ENCODE measurements around the gene FAM13A.

Gene FAM13A

DNA sequence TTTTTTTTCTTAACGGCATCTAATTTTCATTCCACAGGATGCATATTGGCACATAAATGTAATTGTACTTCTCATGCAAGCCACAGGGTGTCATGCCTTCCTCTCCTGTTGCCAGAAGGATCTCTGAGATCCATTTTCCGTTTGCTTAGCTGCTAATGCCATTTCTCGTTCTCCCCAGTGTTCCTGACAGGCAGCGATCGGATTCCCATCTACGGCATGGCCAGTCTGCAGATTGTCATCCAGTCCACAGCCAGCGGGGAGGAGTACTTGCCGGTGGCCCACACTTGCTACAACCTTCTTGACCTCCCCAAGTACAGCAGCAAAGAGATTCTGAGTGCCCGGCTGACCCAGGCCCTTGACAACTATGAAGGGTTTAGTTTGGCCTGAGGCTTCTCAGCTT, 350.4 kb downstream of the FAM13A start:
- TF ChIP-seq CTCF (IDR thresholded peaks at IDR 0.05; ENCODE audit: insufficient read depth, low read length, poor library complexity, severe bottlenecking) = peak; percentile 6
- no peaks in the 10 kb centered on the region; the same call in 1 of the 2 replicates for H3K36me3 ChIP-seq (ENCODE audit: control insufficient read depth, insufficient read depth, low read length)
- no peak overlapping the region for H3K4me3 ChIP-seq (replicated peaks; ENCODE audit: low read depth, low read length)
- no peaks in the 10 kb centered on the region for H3K27me3 ChIP-seq (replicated peaks; ENCODE audit: control insufficient read depth, insufficient read depth, low read length)
- DNase-seq (ENCODE audit: extremely low read depth, insufficient read length) = no peak

DNA sequence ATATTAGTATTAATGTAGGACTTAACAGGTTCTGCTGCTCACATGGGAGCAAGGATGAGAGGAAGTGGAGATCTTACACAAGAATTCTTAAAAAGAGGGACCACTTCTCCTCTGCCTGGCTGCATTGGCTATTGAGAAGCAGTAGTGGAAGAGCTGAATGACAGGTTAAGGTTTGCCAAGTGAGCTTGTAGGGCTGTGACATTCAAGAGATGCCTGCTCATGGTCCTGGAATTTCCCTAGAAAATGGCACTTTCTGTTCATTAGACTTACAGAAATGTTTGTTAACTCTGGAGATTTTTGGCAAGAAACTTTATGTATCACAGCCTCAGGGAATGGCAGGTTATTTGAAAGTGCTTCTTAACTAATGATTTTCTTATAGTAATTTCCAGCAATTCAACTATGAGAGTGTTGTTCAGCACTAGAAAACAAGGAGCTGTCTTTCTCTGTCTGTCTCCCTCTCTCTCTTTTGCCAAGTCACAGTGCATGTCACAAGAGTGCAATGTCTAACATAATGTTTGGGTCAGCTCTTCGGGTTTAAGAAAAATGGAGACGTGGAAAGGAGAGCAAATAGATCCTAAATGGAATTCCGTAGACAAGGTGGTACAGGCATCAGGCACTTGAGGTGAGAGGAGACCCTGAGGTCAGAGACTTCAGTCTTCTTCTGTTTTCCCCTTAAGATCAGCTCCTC, 351.0 kb downstream of the FAM13A start:
- DNase-seq (ENCODE audit: extremely low read depth, insufficient read length) = no peak
- no peak overlapping the region for H3K4me3 ChIP-seq (replicated peaks; ENCODE audit: low read depth, low read length)
- no peaks in the 10 kb centered on the region for H3K27me3 ChIP-seq (replicated peaks; ENCODE audit: control insufficient read depth, insufficient read depth, low read length)
- no peaks in the 10 kb centered on the region; the same call in 1 of the 2 replicates for H3K36me3 ChIP-seq (ENCODE audit: control insufficient read depth, insufficient read depth, low read length)
- no peak for TF ChIP-seq CTCF (IDR thresholded peaks at IDR 0.05; ENCODE audit: insufficient read depth, low read length, poor library complexity, severe bottlenecking)

DNA sequence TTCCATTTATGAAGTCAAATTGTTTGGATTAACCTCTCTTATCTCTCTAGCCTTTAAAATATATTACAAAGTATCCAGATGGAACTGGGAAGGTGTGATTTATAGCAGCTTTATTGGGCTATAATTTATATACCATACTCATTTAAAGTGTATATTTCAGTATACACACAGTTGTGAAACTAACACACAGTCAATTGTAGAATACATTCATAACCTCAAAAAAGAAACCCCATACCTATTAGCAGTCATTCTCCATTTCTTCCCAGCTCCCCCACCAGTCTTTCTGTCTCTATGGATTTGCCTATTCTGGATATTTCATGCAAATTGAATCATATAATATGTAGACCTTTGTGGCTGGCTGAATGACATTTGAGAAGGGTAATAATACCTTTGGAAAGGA, 351.8 kb downstream of the FAM13A start:
- no peak overlapping the region for H3K4me3 ChIP-seq (replicated peaks; ENCODE audit: low read depth, low read length)

DNA sequence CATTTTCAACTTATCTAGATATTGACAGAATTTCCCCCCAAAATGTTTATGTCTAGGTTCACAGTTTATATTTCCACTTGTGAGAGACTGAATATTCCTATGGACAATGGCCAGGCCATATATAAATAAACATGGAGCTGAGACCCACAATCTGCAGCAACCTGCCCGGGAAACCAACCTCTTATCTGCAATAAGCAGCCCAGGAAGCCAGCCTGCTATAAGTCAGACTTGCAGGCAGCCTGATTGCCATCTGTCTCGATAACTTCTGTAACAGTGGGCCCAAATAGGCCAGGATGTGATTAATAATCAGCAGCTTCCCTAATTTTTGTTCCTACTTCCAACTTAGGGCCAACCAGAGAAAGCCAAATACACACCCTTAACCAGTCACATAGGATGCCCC, 354.2 kb downstream of the FAM13A start:
- H3K36me3 ChIP-seq (ENCODE audit: control insufficient read depth, insufficient read depth, low read length) = no peaks in the 10 kb centered on the region; the same call in 1 of the 2 replicates
- TF ChIP-seq CTCF (IDR thresholded peaks at IDR 0.05; ENCODE audit: insufficient read depth, low read length, poor library complexity, severe bottlenecking) = no peak
- no peak for DNase-seq (ENCODE audit: extremely low read depth, insufficient read length)

More for the DNA sequence above, 351.8 kb downstream of the FAM13A start:
- no peak for DNase-seq (ENCODE audit: extremely low read depth, insufficient read length)
- Histone ChIP-seq H3K27me3 (replicated peaks; ENCODE audit: control insufficient read depth, insufficient read depth, low read length) (no peaks in the 10 kb centered on the region), H3K36me3 (ENCODE audit: control insufficient read depth, insufficient read depth, low read length) (no peaks in the 10 kb centered on the region; the same call in 1 of the 2 replicates)
- TF ChIP-seq CTCF (IDR thresholded peaks at IDR 0.05; ENCODE audit: insufficient read depth, low read length, poor library complexity, severe bottlenecking) = no peak

DNA sequence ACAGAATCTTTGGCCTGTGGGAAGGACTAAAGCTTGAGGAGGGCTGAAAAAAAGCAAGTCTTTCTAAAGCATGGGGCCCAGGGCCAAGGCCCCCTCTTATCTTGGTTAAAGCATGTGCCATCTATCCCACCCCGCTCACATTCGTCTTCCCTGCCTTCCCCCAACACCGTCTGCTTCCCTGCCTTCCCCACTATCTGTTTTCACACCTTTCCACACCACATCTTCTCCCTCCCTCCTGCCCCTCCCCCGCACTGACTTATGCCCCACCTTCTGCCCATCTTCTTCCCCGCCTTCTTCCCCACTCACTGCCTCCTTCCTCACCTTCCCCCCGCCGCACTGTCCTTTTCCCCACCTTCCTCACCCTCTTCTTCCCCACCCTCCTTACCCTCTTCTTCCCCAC, 358.5 kb downstream of the FAM13A start:
- TF ChIP-seq CTCF (IDR thresholded peaks at IDR 0.05; ENCODE audit: insufficient read depth, low read length, poor library complexity, severe bottlenecking) = no peak
- Histone ChIP-seq H3K36me3 (ENCODE audit: control insufficient read depth, insufficient read depth, low read length) (no peaks in the 10 kb centered on the region; the same call in 1 of the 2 replicates), H3K4me3 (replicated peaks; ENCODE audit: low read depth, low read length) (no peak overlapping the region), H3K27me3 (replicated peaks; ENCODE audit: control insufficient read depth, insufficient read depth, low read length) (no peaks in the 10 kb centered on the region)
- no peak for DNase-seq (ENCODE audit: extremely low read depth, insufficient read length)

More for the DNA sequence above, 354.2 kb downstream of the FAM13A start:
- no peaks in the 10 kb centered on the region for H3K27me3 ChIP-seq (replicated peaks; ENCODE audit: control insufficient read depth, insufficient read depth, low read length)
- H3K4me3 ChIP-seq (replicated peaks; ENCODE audit: low read depth, low read length) = no peak overlapping the region

Data from GM06990 (cell line).